OCI-LY7 (cell line): Measurements from ENCODE around the gene CNTN5. TPM values are rescaled to one million over a fixed set of nuclear protein-coding genes. Genes with fewer than 3 reads are reported as not detected.

ENCODE experiments used
- BruUV-seq: library from RNA; stranded (reverse); fragments of 400-500 nt; replicated peaks from 2 replicates; lab custom pipeline; 2021; lab: Mats Ljungman, UMichigan
- CTCF ChIA-PET: fragments of 300-600 bp; sonication (Branson Sonifier 250); formaldehyde crosslinking; loops from one replicate; lab custom pipeline; 2022; ENCODE audit warnings: antibody characterized with exemption; ENCODE audit not compliant: unreplicated experiment; lab: Charles Lee
- POLR2A ChIA-PET: fragments of 300-600 bp; sonication (Branson Sonifier 250); formaldehyde crosslinking; loops from one replicate; lab custom pipeline; 2022; ENCODE audit warnings: antibody characterized with exemption; lab: Charles Lee
- DNase-seq: peaks from one replicate; pipeline ENCODE4 v3.0.0-alpha.2; 2015; ENCODE audit warnings: low spot score
- H2AFZ ChIP-seq: fragments of 200-600 bp; sonication (generic), shearing (Covaris generic); 2 replicates; pipeline ENCODE4 v1.6.1; 2014; ENCODE audit warnings: mild to moderate bottlenecking, antibody characterized with exemption, low read length, moderate library complexity
- H3K27ac ChIP-seq: fragments of 200-600 bp; sonication (generic); 2 replicates; pipeline ENCODE4 v1.5.1; 2014; ENCODE audit warnings: mixed run types, low read depth, mild to moderate bottlenecking, moderate library complexity, low read length, inconsistent platforms; ENCODE audit not compliant: poor library complexity, severe bottlenecking
- H3K36me3 ChIP-seq: fragments of 200-600 bp; sonication (generic); 2 replicates; pipeline ENCODE4 v1.6.1; 2014; ENCODE audit warnings: mild to moderate bottlenecking, antibody characterized with exemption, low read length, moderate library complexity, mixed read lengths; ENCODE audit not compliant: insufficient read depth
- H3K4me1 ChIP-seq: fragments of 200-600 bp; sonication (generic); 2 replicates; pipeline ENCODE4 v1.5.1; 2014; ENCODE audit warnings: mild to moderate bottlenecking, low read length; ENCODE audit not compliant: insufficient read depth, poor library complexity, severe bottlenecking
- H3K4me2 ChIP-seq: fragments of 200-600 bp; sonication (generic); 2 replicates; pipeline ENCODE4 v1.6.1; 2014; ENCODE audit warnings: mild to moderate bottlenecking, low read length
- H3K4me3 ChIP-seq: fragments of 200-600 bp; sonication (generic); 2 replicates; pipeline ENCODE4 v1.5.1; 2014; ENCODE audit warnings: mild to moderate bottlenecking, low read depth, low read length; ENCODE audit not compliant: poor library complexity, severe bottlenecking
- H3K79me2 ChIP-seq: fragments of 200-600 bp; sonication (generic); 2 replicates; pipeline ENCODE4 v1.6.1; 2016; ENCODE audit warnings: low read depth, mild to moderate bottlenecking, low read length, moderate library complexity, mixed read lengths; ENCODE audit not compliant: insufficient read depth
- H3K9me2 ChIP-seq: fragments of 200-600 bp; sonication (generic); 2 replicates; pipeline ENCODE4 v1.6.1; 2016; ENCODE audit warnings: mild to moderate bottlenecking, low read length, mixed read lengths; ENCODE audit not compliant: insufficient read depth
- H3K9me3 ChIP-seq: fragments of 200-600 bp; sonication (generic); 2 replicates; pipeline ENCODE4 v1.6.1; 2014; ENCODE audit warnings: mild to moderate bottlenecking, mixed run types, low read length, mixed read lengths
- H4K20me1 ChIP-seq: fragments of 200-600 bp; sonication (generic); 2 replicates; pipeline ENCODE4 v1.6.1; 2014; ENCODE audit warnings: mild to moderate bottlenecking, antibody characterized with exemption, low read length, moderate library complexity, mixed read lengths; ENCODE audit not compliant: insufficient read depth
- EZH2phosphoT487 ChIP-seq: fragments of 200-600 bp; sonication (generic); IDR thresholded peaks from 2 replicates; pipeline ENCODE4 v1.6.1; 2018; ENCODE audit warnings: low read depth, borderline replicate concordance, mild to moderate bottlenecking, mixed run types, antibody characterized with exemption, low read length, moderate library complexity, mixed read lengths
- intact Hi-C: fragments of 100-400 bp; cut with micrococcal nuclease; formaldehyde crosslinking; loops from one replicate; pipeline ENCODE4 v1.10.0; 2022; ENCODE audit not compliant: unreplicated experiment
- total RNA-seq, 2 experiments: library from RNA; depleted of rRNA in 1 of 2; stranded (reverse); fragments of >200 nt in 1 of 2; shearing (Covaris generic) in 1 of 2; gene quantifications; 2 replicates each; pipeline ENCODE4 v1.2.3, GENCODE V29; 2014 to 2022
- TF ChIP-seq, protein P1 (sequence below): fragments of 200-600 bp; sonication (generic); conservative IDR thresholded peaks from 2 replicates; pipeline ENCODE4 v1.5.1; 2014; ENCODE audit warnings: mild to moderate bottlenecking, antibody characterized with exemption, low read length, moderate library complexity, mixed read lengths

CNTN5 gene
- total RNA-seq, 2 experiments from 2014 or later, result not detected

- no peak for TF ChIP-seq EZH2phosphoT487
- TF ChIP-seq, protein P1, sequence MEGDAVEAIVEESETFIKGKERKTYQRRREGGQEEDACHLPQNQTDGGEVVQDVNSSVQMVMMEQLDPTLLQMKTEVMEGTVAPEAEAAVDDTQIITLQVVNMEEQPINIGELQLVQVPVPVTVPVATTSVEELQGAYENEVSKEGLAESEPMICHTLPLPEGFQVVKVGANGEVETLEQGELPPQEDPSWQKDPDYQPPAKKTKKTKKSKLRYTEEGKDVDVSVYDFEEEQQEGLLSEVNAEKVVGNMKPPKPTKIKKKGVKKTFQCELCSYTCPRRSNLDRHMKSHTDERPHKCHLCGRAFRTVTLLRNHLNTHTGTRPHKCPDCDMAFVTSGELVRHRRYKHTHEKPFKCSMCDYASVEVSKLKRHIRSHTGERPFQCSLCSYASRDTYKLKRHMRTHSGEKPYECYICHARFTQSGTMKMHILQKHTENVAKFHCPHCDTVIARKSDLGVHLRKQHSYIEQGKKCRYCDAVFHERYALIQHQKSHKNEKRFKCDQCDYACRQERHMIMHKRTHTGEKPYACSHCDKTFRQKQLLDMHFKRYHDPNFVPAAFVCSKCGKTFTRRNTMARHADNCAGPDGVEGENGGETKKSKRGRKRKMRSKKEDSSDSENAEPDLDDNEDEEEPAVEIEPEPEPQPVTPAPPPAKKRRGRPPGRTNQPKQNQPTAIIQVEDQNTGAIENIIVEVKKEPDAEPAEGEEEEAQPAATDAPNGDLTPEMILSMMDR, result no peak
- Histone ChIP-seq H3K79me2 (no peaks in the 10 kb centered on the region), H2AFZ (no peak overlapping the region), H3K4me2 (no peak overlapping the region), H3K27ac (no peak overlapping the region), H3K9me2 (no peaks in the 10 kb centered on the region), H3K36me3 (no peaks in the 10 kb centered on the region), H4K20me1 (no peaks in the 10 kb centered on the region), H3K9me3 (no peaks in the 10 kb centered on the region), H3K4me3 (no peak overlapping the region), H3K4me1 (no peaks in the 10 kb centered on the region)
- ChIA-PET POLR2A (no interaction called here), CTCF (no interaction called here)
- intact Hi-C loops, result no loop called here
- no peak for DNase-seq
- no TSS peak for BruUV-seq
These were observed 569.0 kb downstream of the CNTN5 start for GRCh38 chr11:99589771-99590170.

DNA sequence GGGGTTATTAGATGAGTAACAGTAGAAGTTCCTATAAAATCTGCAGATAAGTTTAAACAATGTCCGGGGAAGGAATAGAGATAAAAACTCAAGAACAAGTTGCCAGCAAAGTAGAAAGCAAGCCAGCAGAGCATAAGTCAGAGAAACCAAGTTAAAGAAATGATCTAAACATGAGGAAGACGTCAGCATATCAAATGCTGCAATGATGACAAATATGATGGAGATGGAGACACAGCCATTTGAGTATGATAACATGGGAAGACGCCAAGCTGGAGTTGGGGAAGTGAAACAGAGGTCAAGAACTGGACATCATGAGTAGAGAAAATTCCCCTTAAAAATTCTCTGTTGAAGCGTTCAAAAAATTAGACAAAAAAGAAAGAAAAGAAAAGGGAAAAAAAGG is 571.5 kb downstream of the CNTN5 start:
- no peak overlapping the region for H3K4me3 ChIP-seq
- BruUV-seq, result no TSS peak
- ChIA-PET CTCF (no interaction called here), POLR2A (interaction anchor here (1.3 kb wide), 1 partner anchor 56 kb away, joined by 3 read pairs; no protein-coding TSS in a partner anchor)
- no peak overlapping the region for H3K4me2 ChIP-seq
- no peaks in the 10 kb centered on the region for H4K20me1 ChIP-seq
- DNase-seq, result no peak
- no peaks in the 10 kb centered on the region for H3K79me2 ChIP-seq
- no peaks in the 10 kb centered on the region for H3K4me1 ChIP-seq
- no peaks in the 10 kb centered on the region for H3K9me2 ChIP-seq
- intact Hi-C loops, result no loop called here
- no peak overlapping the region for H3K27ac ChIP-seq
- no peak overlapping the region for H2AFZ ChIP-seq
- no peak for TF ChIP-seq EZH2phosphoT487
- TF ChIP-seq, protein P1, result no peak
- H3K9me3 ChIP-seq, result no peaks in the 10 kb centered on the region
- no peaks in the 10 kb centered on the region for H3K36me3 ChIP-seq

- Histone ChIP-seq H3K4me3 (no peak overlapping the region), H3K9me3 (no peaks in the 10 kb centered on the region), H3K4me1 (no peaks in the 10 kb centered on the region), H4K20me1 (no peaks in the 10 kb centered on the region), H3K36me3 (no peaks in the 10 kb centered on the region), H3K9me2 (no peaks in the 10 kb centered on the region), H2AFZ (no peak overlapping the region), H3K79me2 (no peaks in the 10 kb centered on the region), H3K4me2 (no peak overlapping the region), H3K27ac (no peak overlapping the region)
- no TSS peak for BruUV-seq
- TF ChIP-seq, protein P1, result no peak
- no peak for TF ChIP-seq EZH2phosphoT487
- POLR2A ChIA-PET, result no interaction called here
- intact Hi-C loops, result no loop called here
- CTCF ChIA-PET, result no interaction called here
- no peak for DNase-seq
These were observed 572.4 kb downstream of the CNTN5 start for GRCh38 chr11:99593197-99593596.
